GM23338 (cell line): ENCODE measurements around the gene GMPR. TPM values are rescaled to one million over a fixed set of nuclear protein-coding genes. Genes with fewer than 3 reads are reported as not detected.
A peak's percentile ranks its signal among the peaks of the same experiment; 100 is the strongest.

Experiments used
- ATAC-seq: fragments of 200-7000 bp; cut with Tn5 transposase; 3 replicates; pipeline ENCODE4 v1.9.1; 2020
- DNase-seq: peaks from one replicate; pipeline ENCODE4 v3.0.0-alpha.2; 2015; ENCODE audit warnings: low spot score
- H2AFZ ChIP-seq: fragments of 200-600 bp; sonication (generic); 2 replicates; pipeline ENCODE4 v1.8.0; 2016; ENCODE audit warnings: antibody characterized with exemption, mild to moderate bottlenecking, moderate library complexity
- H3F3A ChIP-seq: fragments of 200-600 bp; sonication (generic); replicated peaks from 2 replicates; pipeline ENCODE4 v1.8.0; 2017; ENCODE audit warnings: antibody characterized with exemption, mixed run types, low read depth
- H3K27ac ChIP-seq: fragments of 200-600 bp; sonication (generic); 2 replicates; pipeline ENCODE4 v1.6.1; 2016; ENCODE audit warnings: low read depth
- H3K27me3 ChIP-seq: fragments of 200-600 bp; sonication (generic); 2 replicates; pipeline ENCODE4 v1.8.0; 2016; ENCODE audit warnings: mild to moderate bottlenecking, mixed run types, moderate library complexity; ENCODE audit not compliant: insufficient read depth
- H3K36me3 ChIP-seq: fragments of 200-600 bp; sonication (generic); 2 replicates; pipeline ENCODE4 v1.8.0; 2016; ENCODE audit warnings: mild to moderate bottlenecking; ENCODE audit not compliant: insufficient read depth
- H3K4me1 ChIP-seq: fragments of 200-600 bp; sonication (generic); 2 replicates; pipeline ENCODE4 v1.8.0; 2016; ENCODE audit warnings: mild to moderate bottlenecking, moderate library complexity; ENCODE audit not compliant: insufficient read depth
- H3K4me2 ChIP-seq: fragments of 200-600 bp; sonication (generic); 2 replicates; pipeline ENCODE4 v1.7.1; 2017; ENCODE audit warnings: mixed run types
- H3K4me3 ChIP-seq: fragments of 200-600 bp; sonication (generic); 2 replicates; pipeline ENCODE4 v1.6.1; 2016; ENCODE audit warnings: mixed run types
- H3K79me2 ChIP-seq: fragments of 200-600 bp; sonication (generic); replicated peaks from 2 replicates; pipeline ENCODE4 v1.8.0; 2017; ENCODE audit warnings: mild to moderate bottlenecking; ENCODE audit not compliant: insufficient read depth
- H3K9me2 ChIP-seq: fragments of 200-600 bp; sonication (generic); 2 replicates; pipeline ENCODE4 v1.8.0; 2017; ENCODE audit not compliant: insufficient read depth
- H4K20me1 ChIP-seq: fragments of 200-600 bp; sonication (generic); replicated peaks from 2 replicates; pipeline ENCODE4 v1.8.0; 2017; ENCODE audit warnings: mild to moderate bottlenecking; ENCODE audit not compliant: insufficient read depth
- H3K27ac Mint-ChIP-seq: 2 replicates; pipeline ENCODE4 v1.8.0; 2020; ENCODE audit warnings: inconsistent platforms, mild to moderate bottlenecking, moderate library complexity, mixed read lengths
- H3K27me3 Mint-ChIP-seq: 3 replicates; pipeline ENCODE4 v1.8.0; 2022; ENCODE audit warnings: low read depth, mild to moderate bottlenecking, moderate library complexity, mixed read lengths, inconsistent platforms; ENCODE audit not compliant: insufficient read depth, poor library complexity
- H3K36me3 Mint-ChIP-seq: 3 replicates; pipeline ENCODE4 v1.8.0; 2021; ENCODE audit warnings: low read depth, mild to moderate bottlenecking, inconsistent platforms, moderate library complexity, mixed read lengths
- H3K4me1 Mint-ChIP-seq: 3 replicates; pipeline ENCODE4 v1.8.0; 2020; ENCODE audit warnings: mild to moderate bottlenecking, inconsistent platforms, mixed read lengths
- H3K4me3 Mint-ChIP-seq: 3 replicates; pipeline ENCODE4 v1.8.0; 2021; ENCODE audit warnings: moderate library complexity, mild to moderate bottlenecking, inconsistent platforms, mixed read lengths
- H3K9me3 Mint-ChIP-seq: 3 replicates; pipeline ENCODE4 v1.8.0; 2020; ENCODE audit warnings: moderate library complexity, mild to moderate bottlenecking, inconsistent platforms, mixed read lengths
- CTCF ChIP-seq, 2 experiments: fragments of 200-600 bp in 1 of 2; sonication (generic) in 1 of 2; conservative IDR thresholded peaks; 2 replicates each; pipeline versions ENCODE4 v1.5.1 to v1.6.1; 2016 to 2017; ENCODE audit warnings: antibody characterized with exemption in 2 of 2, low read depth in 2 of 2, mild to moderate bottlenecking in 2 of 2, moderate library complexity in 1 of 2
- EZH2 ChIP-seq: fragments of 200-600 bp; sonication (generic); IDR thresholded peaks from one replicate; pipeline ENCODE4 v1.8.0; 2017; ENCODE audit warnings: antibody characterized with exemption, mild to moderate bottlenecking, low read depth; ENCODE audit not compliant: unreplicated experiment
- EZH2phosphoT487 ChIP-seq: fragments of 200-600 bp; sonication (generic); IDR thresholded peaks from one replicate; pipeline ENCODE4 v1.8.1; 2018; ENCODE audit warnings: antibody characterized with exemption; ENCODE audit not compliant: unreplicated experiment
- JUNB ChIP-seq: IDR thresholded peaks from one replicate; pipeline ENCODE4 v1.6.1; 2016; ENCODE audit warnings: antibody characterized with exemption; ENCODE audit not compliant: unreplicated experiment
- REST ChIP-seq: IDR thresholded peaks from one replicate; pipeline ENCODE4 v1.6.1; 2018; ENCODE audit warnings: antibody characterized with exemption; ENCODE audit not compliant: unreplicated experiment
- STAT1 ChIP-seq: IDR thresholded peaks from one replicate; pipeline ENCODE4 v1.6.1; 2016; ENCODE audit warnings: antibody characterized with exemption; ENCODE audit not compliant: unreplicated experiment
- ZNF114 ChIP-seq: fragments of 250-450 bp; sonication (Bioruptor Pico); IDR thresholded peaks from 2 replicates; pipeline ENCODE4 v1.5.0; 2020; ENCODE audit warnings: mild to moderate bottlenecking, moderate library complexity
- ZNF331 ChIP-seq: fragments of 250-450 bp; sonication (Bioruptor Pico); IDR thresholded peaks from 2 replicates; pipeline ENCODE4 v1.5.0; 2020; ENCODE audit warnings: low read depth, mild to moderate bottlenecking, moderate library complexity
- ZNF462 ChIP-seq: fragments of 250-450 bp; sonication (Bioruptor Pico); IDR thresholded peaks from 2 replicates; pipeline ENCODE4 v1.5.0; 2020; ENCODE audit warnings: mild to moderate bottlenecking, moderate library complexity
- polyA plus RNA-seq: library from polyadenylated mRNA; unstranded; fragments of >200 nt; fragmentation: Nextera tagmentation; extraction: Ambion mirVana; gene quantifications from 2 replicates; pipeline ENCODE4 v1.2.1, GENCODE V29; 2016
- total RNA-seq: library from RNA; depleted of rRNA; stranded (reverse); fragments of >200 nt; shearing (Covaris generic); gene quantifications from 2 replicates; pipeline ENCODE4 v1.2.3, GENCODE V29; 2014

Gene GMPR
- total and polyA plus RNA-seq, 2 experiments from 2014 or later = 0.23 to 0.35 TPM

GRCh38 chr6:16198061-16198705 lies 40.2 kb upstream of the GMPR start (continued):
- TF ChIP-seq REST (no peak), ZNF331 (no peak), EZH2 (no peak), JUNB (no peak), STAT1 (no peak), EZH2phosphoT487 (no peak), ZNF114 (CRISPR knock-in tag) (no peak)

GRCh38 chr6:16199804-16200203 lies 38.6 kb upstream of the GMPR start:
- H3K9me2 ChIP-seq = no peaks in the 10 kb centered on the region
- no peak overlapping the region for H3K27ac ChIP-seq
- H3K4me2 ChIP-seq = no peak overlapping the region
- no peaks in the 10 kb centered on the region for H4K20me1 ChIP-seq
- no peaks in the 10 kb centered on the region for H3K27me3 ChIP-seq
- 0 out of 2 replicates have a peak overlapping the region, but pooled peaks have one; percentile 90 for H2AFZ ChIP-seq
- Mint-ChIP-seq H3K36me3 (no peaks in the 10 kb centered on the region), H3K27me3 (no peaks in the 10 kb centered on the region), H3K9me3 (no peaks in the 10 kb centered on the region; the same call in 2 of the 3 replicates), H3K4me3 (no peak overlapping the region), H3K4me1 (peaks cover 7% of the 10 kb centered on the region; the same call in 2 of the 3 replicates), H3K27ac (no peak overlapping the region)
- no peak for ATAC-seq
- H3F3A ChIP-seq = no peaks in the 10 kb centered on the region
- DNase-seq = no peak
- no peaks in the 10 kb centered on the region for H3K4me1 ChIP-seq
- H3K4me3 ChIP-seq = no peak overlapping the region
- no peaks in the 10 kb centered on the region for H3K36me3 ChIP-seq
- no peaks in the 10 kb centered on the region for H3K79me2 ChIP-seq
- TF ChIP-seq JUNB (no peak), EZH2phosphoT487 (no peak), CTCF (conservative IDR thresholded peaks at IDR 0.05; ENCODE audit: low read depth in 2 of 2) (no peak), ZNF462 (CRISPR knock-in tag) (no peak), EZH2 (no peak), ZNF331 (no peak)
